PC-9 (cell line): Measurements from ENCODE around the gene ACSM6. TPM values are rescaled to one million over a fixed set of nuclear protein-coding genes. Genes with fewer than 3 reads are reported as not detected.

Experiments used
- BruUV-seq: library from RNA; stranded (reverse); fragments of 400-500 nt; replicated peaks from 2 replicates; lab custom pipeline; 2021; lab: Mats Ljungman, UMichigan
- CTCF ChIA-PET: fragments of 300-600 bp; sonication (Branson Sonifier 250); formaldehyde crosslinking; loops from one replicate; lab custom pipeline; 2022; ENCODE audit warnings: antibody characterized with exemption; lab: Charles Lee
- POLR2A ChIA-PET: fragments of 300-600 bp; sonication (Branson Sonifier 250); formaldehyde crosslinking; loops from one replicate; lab custom pipeline; 2022; ENCODE audit warnings: antibody characterized with exemption; ENCODE audit not compliant: unreplicated experiment; lab: Charles Lee
- DNase-seq, 2 experiments: peaks; one replicate each; pipeline versions ENCODE4 v3.0.0 to v3.0.0-alpha.2; 2015 to 2022; ENCODE audit warnings: mixed read lengths in 1 of 2
- H2AFZ ChIP-seq: fragments of 200-600 bp; sonication (generic); 2 replicates; pipeline ENCODE4 v1.8.1; 2017; ENCODE audit warnings: antibody characterized with exemption
- H3F3A ChIP-seq: fragments of 200-600 bp; sonication (generic); 2 replicates; pipeline ENCODE4 v1.8.1; 2017; ENCODE audit warnings: antibody characterized with exemption, mild to moderate bottlenecking, low read depth; ENCODE audit not compliant: insufficient read depth
- H3K27ac ChIP-seq: fragments of 200-600 bp; sonication (generic); 2 replicates; pipeline ENCODE4 v1.6.1; 2016; ENCODE audit warnings: mixed run types
- H3K27me3 ChIP-seq: fragments of 200-600 bp; sonication (generic); 2 replicates; pipeline ENCODE4 v1.6.1; 2016; ENCODE audit warnings: low read depth, mixed run types; ENCODE audit not compliant: insufficient read depth
- H3K36me3 ChIP-seq: fragments of 200-600 bp; sonication (generic); 2 replicates; pipeline ENCODE4 v1.6.1; 2016; ENCODE audit warnings: low read depth, mixed run types
- H3K4me1 ChIP-seq: fragments of 200-600 bp; sonication (generic); replicated peaks from 2 replicates; pipeline ENCODE4 v1.6.1; 2016; ENCODE audit warnings: mixed run types; ENCODE audit not compliant: insufficient read depth
- H3K4me2 ChIP-seq: fragments of 200-600 bp; sonication (generic); 2 replicates; pipeline ENCODE4 v1.6.1; 2017; ENCODE audit warnings: mixed run types
- H3K4me3 ChIP-seq: fragments of 200-600 bp; sonication (generic); 2 replicates; pipeline ENCODE4 v1.6.1; 2016; ENCODE audit warnings: mixed run types
- H3K79me2 ChIP-seq: fragments of 200-600 bp; sonication (generic); 2 replicates; pipeline ENCODE4 v1.6.1; 2017; ENCODE audit warnings: low read depth, mixed run types
- H3K9me2 ChIP-seq: fragments of 200-600 bp; sonication (generic); 2 replicates; pipeline ENCODE4 v1.8.1; 2017; ENCODE audit warnings: mild to moderate bottlenecking; ENCODE audit not compliant: insufficient read depth
- H3K9me3 ChIP-seq: fragments of 200-600 bp; sonication (generic); 2 replicates; pipeline ENCODE4 v1.8.1; 2016; ENCODE audit warnings: low read depth; ENCODE audit not compliant: insufficient read depth
- H4K20me1 ChIP-seq: fragments of 200-600 bp; sonication (generic); 2 replicates; pipeline ENCODE4 v1.8.1; 2017; ENCODE audit not compliant: insufficient read depth
- EZH2 ChIP-seq: fragments of 200-600 bp; sonication (generic); IDR thresholded peaks from 2 replicates; pipeline ENCODE4 v1.8.0; 2017; ENCODE audit warnings: antibody characterized with exemption, low read depth
- intact Hi-C: fragments of 100-400 bp; cut with micrococcal nuclease; formaldehyde crosslinking; loops from one replicate; pipeline ENCODE4 v1.10.0; 2022; ENCODE audit not compliant: unreplicated experiment
- total RNA-seq: library from RNA; stranded (reverse); gene quantifications from 2 replicates; pipeline ENCODE4 v1.2.3, GENCODE V29; 2021
- TF ChIP-seq, protein P1 (sequence below): fragments of 200-600 bp; sonication (generic); conservative IDR thresholded peaks from 2 replicates; pipeline ENCODE4 v1.6.1; 2017; ENCODE audit warnings: mixed run types, antibody characterized with exemption, mild to moderate bottlenecking, moderate library complexity

ACSM6 gene
- total RNA-seq, 1 experiment from 2014 or later, result not detected

GRCh38 chr10:95264227-95265051 is 70.4 kb downstream of the ACSM6 start:
- Histone ChIP-seq H3K9me2 (no peaks in the 10 kb centered on the region), H3K79me2 (peaks cover 28% of the 10 kb centered on the region), H4K20me1 (no peaks in the 10 kb centered on the region), H3K36me3 (peaks cover 8% of the 10 kb centered on the region; the same call in 1 of the 2 replicates), H3K9me3 (no peaks in the 10 kb centered on the region), H2AFZ (no peak overlapping the region), H3F3A (peaks cover 61% of the 10 kb centered on the region), H3K4me1 (peaks cover 79% of the 10 kb centered on the region), H3K27me3 (no peaks in the 10 kb centered on the region), H3K4me2 (peak overlapping the region; percentile 75), H3K27ac (peak overlapping the region; percentile 97), H3K4me3 (no peak overlapping the region)
- intact Hi-C loops, result loop anchor here (1.0 to 5.0 kb wide), 8 partner anchors 18 to 98 kb away; no protein-coding TSS in a partner anchor
- CTCF ChIA-PET, result interaction anchor here (0.6 to 1.4 kb wide), 2 partner anchors 62 to 144 kb away, joined by 3 to 7 read pairs; no protein-coding TSS in a partner anchor
- peak; percentile 80 to 98 for DNase-seq
- no peak for TF ChIP-seq EZH2
- TF ChIP-seq, protein P1, sequence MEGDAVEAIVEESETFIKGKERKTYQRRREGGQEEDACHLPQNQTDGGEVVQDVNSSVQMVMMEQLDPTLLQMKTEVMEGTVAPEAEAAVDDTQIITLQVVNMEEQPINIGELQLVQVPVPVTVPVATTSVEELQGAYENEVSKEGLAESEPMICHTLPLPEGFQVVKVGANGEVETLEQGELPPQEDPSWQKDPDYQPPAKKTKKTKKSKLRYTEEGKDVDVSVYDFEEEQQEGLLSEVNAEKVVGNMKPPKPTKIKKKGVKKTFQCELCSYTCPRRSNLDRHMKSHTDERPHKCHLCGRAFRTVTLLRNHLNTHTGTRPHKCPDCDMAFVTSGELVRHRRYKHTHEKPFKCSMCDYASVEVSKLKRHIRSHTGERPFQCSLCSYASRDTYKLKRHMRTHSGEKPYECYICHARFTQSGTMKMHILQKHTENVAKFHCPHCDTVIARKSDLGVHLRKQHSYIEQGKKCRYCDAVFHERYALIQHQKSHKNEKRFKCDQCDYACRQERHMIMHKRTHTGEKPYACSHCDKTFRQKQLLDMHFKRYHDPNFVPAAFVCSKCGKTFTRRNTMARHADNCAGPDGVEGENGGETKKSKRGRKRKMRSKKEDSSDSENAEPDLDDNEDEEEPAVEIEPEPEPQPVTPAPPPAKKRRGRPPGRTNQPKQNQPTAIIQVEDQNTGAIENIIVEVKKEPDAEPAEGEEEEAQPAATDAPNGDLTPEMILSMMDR, result no peak
- POLR2A ChIA-PET, result interaction anchor here (0.6 kb wide), 2 partner anchors 45 to 401 kb away, joined by 4 to 5 read pairs; no protein-coding TSS in a partner anchor
- BruUV-seq, result TSS peak; percentile 66

DNA sequence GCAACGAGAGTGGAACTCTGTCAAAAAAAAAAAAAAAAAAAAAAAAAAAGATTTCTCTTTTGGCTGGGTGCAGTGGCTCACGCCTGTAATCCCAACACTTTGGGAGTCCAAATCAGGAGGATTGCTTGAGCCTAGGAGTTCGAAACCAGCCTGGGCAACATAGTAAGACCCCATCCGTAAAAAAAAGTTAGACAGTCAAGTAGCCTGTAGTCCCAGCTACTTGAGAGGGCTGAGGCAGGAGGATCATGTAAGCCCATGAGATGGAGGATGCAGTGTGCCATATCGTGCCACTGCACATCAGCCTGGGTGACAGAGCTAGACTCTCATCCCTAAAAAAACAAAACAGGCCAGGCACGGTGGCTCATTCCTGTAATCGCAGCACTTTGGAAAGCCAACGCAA is 71.5 kb downstream of the ACSM6 start:
- no peaks in the 10 kb centered on the region for H4K20me1 ChIP-seq
- H3K9me3 ChIP-seq, result no peaks in the 10 kb centered on the region
- no peak overlapping the region for H2AFZ ChIP-seq
- ChIA-PET CTCF (no interaction called here), POLR2A (no interaction called here)
- peaks cover 20% of the 10 kb centered on the region for H3K79me2 ChIP-seq
- H3F3A ChIP-seq, result peaks cover 61% of the 10 kb centered on the region
- no peaks in the 10 kb centered on the region for H3K27me3 ChIP-seq
- no TSS peak for BruUV-seq
- H3K36me3 ChIP-seq, result peaks cover 5% of the 10 kb centered on the region; the same call in 1 of the 2 replicates
- no peak for DNase-seq
- no peaks in the 10 kb centered on the region for H3K9me2 ChIP-seq
- H3K4me1 ChIP-seq, result peaks cover 71% of the 10 kb centered on the region
- H3K4me3 ChIP-seq, result no peak overlapping the region
- TF ChIP-seq, protein P1, result no peak
- no peak for TF ChIP-seq EZH2
- peak overlapping the region; percentile 97 for H3K27ac ChIP-seq
- intact Hi-C loops, result loop anchor here (2.0 kb wide), 3 partner anchors 19 to 37 kb away; no protein-coding TSS in a partner anchor
- peak overlapping the region; percentile 28; the same call in 1 of the 2 replicates for H3K4me2 ChIP-seq

- no peaks in the 10 kb centered on the region for H3K9me2 ChIP-seq
- peaks cover 60% of the 10 kb centered on the region for H3K4me1 ChIP-seq
- H3K79me2 ChIP-seq, result peaks cover 10% of the 10 kb centered on the region; the same call in 1 of the 2 replicates
- H3K27ac ChIP-seq, result peak overlapping the region; percentile 97
- peaks cover 56% of the 10 kb centered on the region for H3F3A ChIP-seq
- ChIA-PET POLR2A (no interaction called here), CTCF (no interaction called here)
- H2AFZ ChIP-seq, result no peak overlapping the region
- H3K27me3 ChIP-seq, result no peaks in the 10 kb centered on the region
- H3K4me2 ChIP-seq, result peak overlapping the region; percentile 67
- H3K9me3 ChIP-seq, result no peaks in the 10 kb centered on the region
- H3K4me3 ChIP-seq, result no peak overlapping the region
- intact Hi-C loops, result loop anchor here (2.0 kb wide), 1 partner anchor 142 kb away; no protein-coding TSS in a partner anchor
- TF ChIP-seq EZH2, result no peak
- TF ChIP-seq, protein P1, result no peak
- peaks cover 5% of the 10 kb centered on the region; the same call in 1 of the 2 replicates for H3K36me3 ChIP-seq
- H4K20me1 ChIP-seq, result no peaks in the 10 kb centered on the region
- BruUV-seq, result no TSS peak
- DNase-seq, result peak in 1 of 2 experiments; percentile 97
Measured at GRCh38 chr10:95266674-95267095, 72.6 kb downstream of the ACSM6 start.
